ENCODE results near the gene SRGN.

SRGN gene

DNA sequence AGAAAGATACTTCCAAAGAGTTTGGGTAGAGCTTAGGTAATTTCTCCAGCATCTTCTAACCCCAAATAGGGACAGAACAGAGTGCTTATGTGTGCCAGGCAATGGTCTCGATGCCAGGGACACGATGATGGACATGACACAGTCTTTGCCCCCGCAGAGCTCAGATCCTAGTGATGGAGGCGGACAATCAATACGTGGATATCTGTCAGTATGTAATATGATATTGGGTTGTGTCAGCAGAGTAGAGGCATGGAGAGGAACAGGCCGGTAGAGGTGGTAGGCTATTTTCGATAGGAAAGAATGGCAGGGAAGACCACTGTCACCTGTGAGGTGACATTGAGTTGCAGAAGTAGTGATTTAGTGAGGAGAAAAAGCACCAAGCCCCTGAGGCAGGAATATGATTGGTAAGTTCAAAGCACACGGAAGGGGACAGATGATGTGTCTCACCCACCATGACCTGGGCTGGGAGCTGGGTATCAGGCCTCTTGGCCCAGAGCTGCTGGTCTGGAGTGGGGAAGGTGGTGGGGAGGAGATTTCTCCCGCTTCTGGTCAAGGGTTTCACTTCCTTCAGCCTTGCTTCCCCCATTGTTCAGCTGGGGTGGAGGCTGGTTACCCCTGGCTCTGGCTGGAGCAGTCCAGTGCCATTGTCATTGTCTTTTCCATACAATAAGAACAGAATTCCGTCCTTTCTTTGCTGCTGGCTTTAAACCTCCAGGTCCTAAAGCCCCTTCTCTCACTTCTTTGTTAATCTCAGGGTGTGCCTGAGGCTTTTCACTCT lies 36.0 kb upstream of the SRGN start:
- no peaks in the 10 kb centered on the region for H3K9me3 ChIP-seq
- DNase-seq: no peak
- no peaks in the 10 kb centered on the region for H3K27me3 ChIP-seq
- TF ChIP-seq, protein P1, sequence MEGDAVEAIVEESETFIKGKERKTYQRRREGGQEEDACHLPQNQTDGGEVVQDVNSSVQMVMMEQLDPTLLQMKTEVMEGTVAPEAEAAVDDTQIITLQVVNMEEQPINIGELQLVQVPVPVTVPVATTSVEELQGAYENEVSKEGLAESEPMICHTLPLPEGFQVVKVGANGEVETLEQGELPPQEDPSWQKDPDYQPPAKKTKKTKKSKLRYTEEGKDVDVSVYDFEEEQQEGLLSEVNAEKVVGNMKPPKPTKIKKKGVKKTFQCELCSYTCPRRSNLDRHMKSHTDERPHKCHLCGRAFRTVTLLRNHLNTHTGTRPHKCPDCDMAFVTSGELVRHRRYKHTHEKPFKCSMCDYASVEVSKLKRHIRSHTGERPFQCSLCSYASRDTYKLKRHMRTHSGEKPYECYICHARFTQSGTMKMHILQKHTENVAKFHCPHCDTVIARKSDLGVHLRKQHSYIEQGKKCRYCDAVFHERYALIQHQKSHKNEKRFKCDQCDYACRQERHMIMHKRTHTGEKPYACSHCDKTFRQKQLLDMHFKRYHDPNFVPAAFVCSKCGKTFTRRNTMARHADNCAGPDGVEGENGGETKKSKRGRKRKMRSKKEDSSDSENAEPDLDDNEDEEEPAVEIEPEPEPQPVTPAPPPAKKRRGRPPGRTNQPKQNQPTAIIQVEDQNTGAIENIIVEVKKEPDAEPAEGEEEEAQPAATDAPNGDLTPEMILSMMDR (IDR thresholded peaks at IDR 0.05; ENCODE audit: low read depth, low read length): no peak
- H3K4me1 ChIP-seq: no peaks in the 10 kb centered on the region
- no peak overlapping the region for H3K4me3 ChIP-seq (ENCODE audit: low read depth, low read length)
- no peaks in the 10 kb centered on the region for H3K36me3 ChIP-seq

- H3K4me1 ChIP-seq: no peaks in the 10 kb centered on the region
- no peak for DNase-seq
- no peaks in the 10 kb centered on the region for H3K27me3 ChIP-seq
- H3K36me3 ChIP-seq: no peaks in the 10 kb centered on the region
- H3K4me3 ChIP-seq (ENCODE audit: low read depth, low read length): no peak overlapping the region
- TF ChIP-seq, protein P1 (IDR thresholded peaks at IDR 0.05; ENCODE audit: low read depth, low read length): no peak
- H3K9me3 ChIP-seq: no peaks in the 10 kb centered on the region
These were observed 35.2 kb upstream of the SRGN start for GRCh38 chr10:69052736-69053135.

DNA sequence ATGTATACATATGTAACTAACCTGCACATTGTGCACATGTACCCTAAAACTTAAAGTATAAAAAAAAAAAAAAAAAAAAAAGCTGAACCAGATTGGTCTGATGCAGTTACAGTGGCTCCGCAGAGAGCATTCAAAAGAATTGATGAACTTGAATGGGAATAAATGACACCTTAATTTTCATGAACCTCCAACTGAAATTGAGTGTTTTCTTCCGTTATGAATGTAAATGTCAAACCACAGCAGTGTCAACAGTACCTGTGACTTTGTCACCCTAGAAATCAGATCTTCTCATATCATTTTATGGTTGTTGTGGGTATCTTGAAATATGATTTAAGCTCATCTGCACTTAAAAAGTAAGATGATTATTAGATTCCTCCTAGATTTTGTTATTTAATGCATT lies 32.7 kb upstream of the SRGN start:
- H3K9me3 ChIP-seq: no peaks in the 10 kb centered on the region
- no peak overlapping the region for H3K4me3 ChIP-seq (ENCODE audit: low read depth, low read length)
- no peaks in the 10 kb centered on the region for H3K4me1 ChIP-seq
- TF ChIP-seq, protein P1 (IDR thresholded peaks at IDR 0.05; ENCODE audit: low read depth, low read length): no peak
- H3K27me3 ChIP-seq: no peaks in the 10 kb centered on the region
- no peak for DNase-seq
- H3K36me3 ChIP-seq: no peaks in the 10 kb centered on the region

DNA sequence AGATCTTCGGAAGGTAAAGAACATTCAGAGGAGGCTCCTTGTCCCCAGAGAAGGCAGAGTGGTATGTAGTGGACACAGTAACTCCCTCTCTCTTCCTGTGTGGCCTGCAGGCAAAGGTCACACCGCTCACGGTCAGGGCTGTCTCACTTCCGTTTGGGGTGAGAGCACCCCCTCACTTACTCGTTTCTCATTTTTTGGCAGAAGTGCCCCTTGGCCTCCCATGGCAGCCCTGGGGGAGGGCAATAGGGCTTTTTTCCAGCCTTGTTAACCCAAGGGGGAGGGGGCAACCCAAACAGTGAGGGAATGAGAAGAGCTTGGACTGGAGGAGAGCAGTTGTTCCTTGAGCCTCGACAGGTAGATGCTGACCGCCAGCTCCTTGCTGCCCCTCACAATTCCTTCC lies 31.8 kb upstream of the SRGN start:
- no peaks in the 10 kb centered on the region for H3K9me3 ChIP-seq
- H3K27me3 ChIP-seq: no peaks in the 10 kb centered on the region
- no peak for DNase-seq
- no peaks in the 10 kb centered on the region for H3K4me1 ChIP-seq
- H3K36me3 ChIP-seq: no peaks in the 10 kb centered on the region
- TF ChIP-seq, protein P1 (IDR thresholded peaks at IDR 0.05; ENCODE audit: low read depth, low read length): no peak
- no peak overlapping the region for H3K4me3 ChIP-seq (ENCODE audit: low read depth, low read length)

DNA sequence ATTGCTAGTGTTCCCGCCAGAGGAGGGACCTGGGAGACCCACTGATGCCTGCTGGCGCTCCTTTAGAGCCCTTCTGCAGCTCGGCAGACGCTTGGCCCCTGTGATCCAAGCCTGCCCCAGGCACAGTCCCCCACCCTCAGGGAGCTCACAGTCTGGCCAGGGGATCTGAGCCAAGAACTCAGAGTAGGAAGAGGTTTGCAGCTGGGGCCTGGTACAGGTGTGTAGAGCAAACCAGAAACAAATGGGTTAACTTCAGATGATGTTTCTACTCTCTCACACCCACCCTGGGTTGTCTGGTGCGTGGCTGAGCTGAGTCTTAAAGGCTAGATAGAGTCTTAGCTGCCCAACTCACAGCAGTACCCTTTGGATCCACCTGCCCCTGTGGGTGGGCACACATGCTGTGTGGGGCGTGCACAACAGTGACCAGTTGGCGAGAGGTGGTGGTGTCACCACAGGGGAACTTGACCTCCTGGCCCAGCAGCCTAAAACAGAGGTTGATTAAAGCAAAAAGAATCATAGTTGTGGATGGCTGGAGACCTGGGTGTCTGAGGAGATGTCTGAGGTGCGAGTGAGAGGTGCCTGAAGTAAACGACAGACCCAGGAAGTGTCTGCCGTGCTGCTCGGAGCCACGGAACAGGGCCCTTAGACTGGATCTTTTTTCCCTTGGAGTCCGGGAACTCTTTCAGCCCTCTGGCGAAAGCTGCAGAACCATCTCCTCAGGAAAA lies 31.2 kb upstream of the SRGN start:
- DNase-seq: no peak
- no peaks in the 10 kb centered on the region for H3K4me1 ChIP-seq
- no peaks in the 10 kb centered on the region for H3K36me3 ChIP-seq
- H3K27me3 ChIP-seq: no peaks in the 10 kb centered on the region
- TF ChIP-seq, protein P1 (IDR thresholded peaks at IDR 0.05; ENCODE audit: low read depth, low read length): no peak
- no peaks in the 10 kb centered on the region for H3K9me3 ChIP-seq
- H3K4me3 ChIP-seq (ENCODE audit: low read depth, low read length): no peak overlapping the region

All from BE2C (cell line).